HepG2 (cell line): ENCODE data around the gene ZSCAN20. TPM values are rescaled to one million over a fixed set of nuclear protein-coding genes. Genes with fewer than 3 reads are reported as not detected.

Source experiments
- ATAC-seq: fragments of 200-7000 bp; cut with Tn5 transposase; 3 replicates; pipeline ENCODE4 v1.9.1; 2020; ENCODE audit warnings: mild to moderate bottlenecking, moderate library complexity
- BruUV-seq: library from RNA; stranded (reverse); fragments of 400-500 nt; replicated peaks from 2 replicates; lab custom pipeline; 2021; lab: Mats Ljungman, UMichigan
- CTCF ChIA-PET: fragments of 300-600 bp; formaldehyde crosslinking; extraction: SDS; loops from one replicate; lab custom pipeline; 2021; ENCODE audit warnings: low total read pairs, inconsistent platforms, low intra/inter-chr PET ratio; lab: Yijun Ruan, JAX
- POLR2A ChIA-PET: fragments of 350-600 bp; sonication (Branson Sonifier 250); formaldehyde crosslinking; loops from one replicate; lab custom pipeline; 2020; ENCODE audit warnings: antibody characterized with exemption, inconsistent platforms; lab: Yijun Ruan, JAX
- DNase-seq: peaks from one replicate; pipeline ENCODE4 v3.0.0-alpha.2; 2015; ENCODE audit warnings: low spot score
- FAIRE-seq: peaks from 3 replicates; lab custom pipeline; 2011; peaks lifted over from hg19 to GRCh38; lab: Jason Lieb, UNC
- H2AFZ ChIP-seq: one replicate; pipeline ENCODE4 v1.6.1; 2011; ENCODE audit warnings: low read length, inconsistent platforms
- H3K27ac ChIP-seq: fragments of 300-600 bp; 3 replicates; pipeline ENCODE4 v1.8.0; 2011; ENCODE audit warnings: mixed run types, mild to moderate bottlenecking, mixed read lengths, low read length, inconsistent platforms; ENCODE audit not compliant: insufficient read depth; ENCODE audit errors: extremely low read length
- H3K27me3 ChIP-seq, 2 experiments: fragments of 200-600 bp in 1 of 2; 2 replicates in 1 of 2; 3 replicates in 1 of 2; pipeline versions ENCODE4 v1.6.0 to v1.8.0; 2011; ENCODE audit warnings: low read length in 2 of 2, mild to moderate bottlenecking in 2 of 2, moderate library complexity in 2 of 2, inconsistent platforms in 1 of 2; ENCODE audit not compliant: insufficient read depth in 2 of 2, control insufficient read depth in 1 of 2
- H3K36me3 ChIP-seq, 2 experiments: fragments of 200-600 bp in 1 of 2; replicated peaks in 1 of 2; 2 replicates in 1 of 2; 3 replicates in 1 of 2; pipeline versions ENCODE4 v1.5.1 to v1.8.0; 2011; ENCODE audit warnings: low read length in 2 of 2, inconsistent platforms in 1 of 2; ENCODE audit not compliant: insufficient read depth in 2 of 2, control insufficient read depth in 1 of 2
- H3K4me1 ChIP-seq: 2 replicates; pipeline ENCODE4 v1.5.1; 2012; ENCODE audit warnings: low read length, inconsistent platforms; ENCODE audit not compliant: insufficient read depth
- H3K4me2 ChIP-seq: 2 replicates; pipeline ENCODE4 v1.6.0; 2011; ENCODE audit warnings: low read depth, low read length, inconsistent platforms
- H3K4me3 ChIP-seq, 3 experiments: fragments of 200-600 bp in 1 of 3; sonication (generic), shearing (Covaris generic) in 1 of 3; replicated peaks in 1 of 3; 2 replicates each; pipeline ENCODE4 v1.5.1; 2011 to 2016; ENCODE audit warnings: low read length in 3 of 3, inconsistent platforms in 2 of 3, low read depth in 2 of 3, mild to moderate bottlenecking in 2 of 3, control low read depth in 1 of 3, mixed read lengths in 1 of 3; ENCODE audit not compliant: insufficient read depth in 1 of 3
- H3K79me2 ChIP-seq: one replicate; pipeline ENCODE4 v1.6.1; 2011; ENCODE audit warnings: low read length, inconsistent platforms; ENCODE audit not compliant: insufficient read depth
- H3K9ac ChIP-seq: 2 replicates; pipeline ENCODE4 v1.6.0; 2011; ENCODE audit warnings: mild to moderate bottlenecking, low read depth, low read length, inconsistent platforms; ENCODE audit not compliant: insufficient read depth
- H3K9me3 ChIP-seq: 2 replicates; pipeline ENCODE4 v1.5.1; 2012; ENCODE audit warnings: mild to moderate bottlenecking, low read length
- H4K20me1 ChIP-seq: 2 replicates; pipeline ENCODE4 v1.6.0; 2011; ENCODE audit warnings: inconsistent platforms, mild to moderate bottlenecking, low read length, moderate library complexity; ENCODE audit not compliant: insufficient read depth
- CHD2 ChIP-seq: IDR thresholded peaks from 2 replicates; pipeline ENCODE4 v1.6.1; 2011; ENCODE audit warnings: low read depth, low read length, improper control_type of control experiment
- FOXA1 ChIP-seq, 2 experiments: fragments of 450-650 bp in 1 of 2; sonication (generic) in 1 of 2; formaldehyde crosslinking in 1 of 2; IDR thresholded peaks; 2 replicates each; pipeline versions ENCODE4 v1.4.0 to v1.6.1; 2016 to 2020; ENCODE audit warnings: missing genetic modification reagents in 1 of 2
- FOXA3 ChIP-seq: IDR thresholded peaks from 2 replicates; pipeline ENCODE4 v1.6.1; 2016; ENCODE audit warnings: missing genetic modification reagents, missing compliant biosample characterization
- NR2F1 ChIP-seq, 2 experiments: fragments of 450-650 bp in 1 of 2; formaldehyde crosslinking in 1 of 2; IDR thresholded peaks; 2 replicates each; pipeline versions ENCODE4 v1.5.0 to v1.6.1; 2016 to 2020; ENCODE audit warnings: mild to moderate bottlenecking in 1 of 2, missing compliant biosample characterization in 1 of 2, missing genetic modification reagents in 1 of 2, moderate library complexity in 1 of 2
- NR2F6 ChIP-seq, 2 experiments: IDR thresholded peaks; 2 replicates each; pipeline ENCODE4 v1.6.1; 2016; ENCODE audit warnings: antibody characterized with exemption in 1 of 2, mild to moderate bottlenecking in 1 of 2
- RARA ChIP-seq: IDR thresholded peaks from 2 replicates; pipeline ENCODE4 v1.6.1; 2016; ENCODE audit warnings: missing genetic modification reagents, missing compliant biosample characterization
- RARG ChIP-seq: sonication (generic); formaldehyde crosslinking; IDR thresholded peaks from 2 replicates; pipeline ENCODE4 v1.4.0; 2020; ENCODE audit warnings: low read depth, mild to moderate bottlenecking, missing genetic modification reagents
- SAP130 ChIP-seq: IDR thresholded peaks from 2 replicates; pipeline ENCODE4 v1.6.1; 2016; ENCODE audit warnings: low read depth
- TBP ChIP-seq: sonication (generic); formaldehyde crosslinking; IDR thresholded peaks from 2 replicates; pipeline ENCODE4 v1.5.0; 2020; ENCODE audit warnings: missing genetic modification reagents
- U2AF1 ChIP-seq: fragments of 200-400 bp; formaldehyde crosslinking; optimal IDR thresholded peaks from 2 replicates; pipeline ENCODE3; 2017; ENCODE audit warnings: mild to moderate bottlenecking, low read depth, low read length
- ZNF720 ChIP-seq: sonication (generic); formaldehyde crosslinking; IDR thresholded peaks from 2 replicates; pipeline ENCODE4 v1.4.0; 2020; ENCODE audit warnings: missing genetic modification reagents
- ZSCAN30 ChIP-seq: sonication (generic); formaldehyde crosslinking; IDR thresholded peaks from 2 replicates; pipeline ENCODE4 v1.5.0; 2020; ENCODE audit warnings: mild to moderate bottlenecking, missing genetic modification reagents
- WGBS: methylation state at CpG from one replicate; pipeline ENCODE4 v1.1.6; 2017; ENCODE audit warnings: low lambda C conversion rate; 5-methylcytosine and 5-hydroxymethylcytosine counted together
- in situ Hi-C: cut with HindIII; loops from 2 replicates; pipeline ENCODE4 v1.10.0; 2017; ENCODE audit warnings: low pct_unique_long_range_greater_than_20kb; ENCODE audit not compliant: extremely low pct_ligation_motif_present
- intact Hi-C: fragments of 100-400 bp; cut with micrococcal nuclease; formaldehyde crosslinking; loops from one replicate; pipeline ENCODE4 v1.10.0; 2022; ENCODE audit not compliant: unreplicated experiment
- polyA plus RNA-seq, 8 experiments: library from polyadenylated mRNA; depleted of rRNA in 3 of 8; stranded (reverse) in 7 of 8; unstranded in 1 of 8; fragments of >200 nt; fragmentation: Illumina TruSeq in 4 of 8; extraction: Trizol in 4 of 8; gene quantifications; 2 replicates each; pipeline versions ENCODE4 v1.2.1 to v1.2.3, GENCODE V29; 2011 to 2016; ENCODE audit warnings: low read depth in 4 of 8, missing spikeins in 1 of 8, mixed read lengths in 1 of 8; ENCODE audit not compliant: insufficient read depth in 1 of 8
- total RNA-seq, 5 experiments: library from RNA; depleted of rRNA; stranded (reverse); fragments of >200 nt; fragmentation: Illumina TruSeq; extraction: Trizol; gene quantifications; 2 replicates each; pipeline ENCODE4 v1.2.3, GENCODE V29; 2016; ENCODE audit warnings: low read depth in 1 of 5
- TF ChIP-seq, protein P1 (sequence below): sonication (generic); formaldehyde crosslinking; IDR thresholded peaks from 2 replicates; pipeline ENCODE4 v1.4.0; 2020; ENCODE audit warnings: missing genetic modification reagents

ZSCAN20 gene
- total and polyA plus RNA-seq, 2 of the 13 experiments (the other 11 are each of a cell fraction or from before 2014, with no cell fraction given): 1.1 to 2.8 TPM

- DNase-seq (no peak), ATAC-seq (no peak), FAIRE-seq (no peak)
- in situ Hi-C loops: no loop called here
- H3K9ac ChIP-seq: no peak overlapping the region
- no peaks in the 10 kb centered on the region for H4K20me1 ChIP-seq
- BruUV-seq: no TSS peak
- no peak overlapping the region for H3K4me3 ChIP-seq
- no peak for TF ChIP-seq ZSCAN30
- TF ChIP-seq FOXA1 (IDR thresholded peaks at IDR 0.05): no peak
- no peak for TF ChIP-seq FOXA1 (CRISPR knock-in tag; IDR thresholded peaks at IDR 0.05)
- peak; percentile 82 for TF ChIP-seq RARA (CRISPR knock-in tag)
- TF ChIP-seq NR2F1 (CRISPR knock-in tag; IDR thresholded peaks at IDR 0.05): 0 out of 4 replicates have a peak, but pooled peaks of 1 of the 2 experiments have one; percentile 52
- TF ChIP-seq NR2F6 (IDR thresholded peaks at IDR 0.05): no peak
- TF ChIP-seq NR2F6 (CRISPR knock-in tag; IDR thresholded peaks at IDR 0.05): 0 out of 2 replicates have a peak, but pooled peaks have one; percentile 21
- H3K79me2 ChIP-seq: no peaks in the 10 kb centered on the region
- intact Hi-C loops: no loop called here
- H3K4me2 ChIP-seq: no peak overlapping the region
- H3K27me3 ChIP-seq: peaks cover 0 to 22% of the 10 kb centered on the region in 2 experiments; a peak in 2 of 5 replicates
- ChIA-PET CTCF (no interaction called here), POLR2A (no interaction called here)
- no peak overlapping the region for H2AFZ ChIP-seq
- no peaks in the 10 kb centered on the region for H3K36me3 ChIP-seq
- WGBS: 18% methylated on average over 3 of the region's 4 CpGs
- H3K27ac ChIP-seq: no peak overlapping the region
- H3K9me3 ChIP-seq: no peaks in the 10 kb centered on the region
- H3K4me1 ChIP-seq: peaks cover 39% of the 10 kb centered on the region
Observed at GRCh38 chr1:33436557-33437285, 35.7 kb upstream of the ZSCAN20 start.

DNA sequence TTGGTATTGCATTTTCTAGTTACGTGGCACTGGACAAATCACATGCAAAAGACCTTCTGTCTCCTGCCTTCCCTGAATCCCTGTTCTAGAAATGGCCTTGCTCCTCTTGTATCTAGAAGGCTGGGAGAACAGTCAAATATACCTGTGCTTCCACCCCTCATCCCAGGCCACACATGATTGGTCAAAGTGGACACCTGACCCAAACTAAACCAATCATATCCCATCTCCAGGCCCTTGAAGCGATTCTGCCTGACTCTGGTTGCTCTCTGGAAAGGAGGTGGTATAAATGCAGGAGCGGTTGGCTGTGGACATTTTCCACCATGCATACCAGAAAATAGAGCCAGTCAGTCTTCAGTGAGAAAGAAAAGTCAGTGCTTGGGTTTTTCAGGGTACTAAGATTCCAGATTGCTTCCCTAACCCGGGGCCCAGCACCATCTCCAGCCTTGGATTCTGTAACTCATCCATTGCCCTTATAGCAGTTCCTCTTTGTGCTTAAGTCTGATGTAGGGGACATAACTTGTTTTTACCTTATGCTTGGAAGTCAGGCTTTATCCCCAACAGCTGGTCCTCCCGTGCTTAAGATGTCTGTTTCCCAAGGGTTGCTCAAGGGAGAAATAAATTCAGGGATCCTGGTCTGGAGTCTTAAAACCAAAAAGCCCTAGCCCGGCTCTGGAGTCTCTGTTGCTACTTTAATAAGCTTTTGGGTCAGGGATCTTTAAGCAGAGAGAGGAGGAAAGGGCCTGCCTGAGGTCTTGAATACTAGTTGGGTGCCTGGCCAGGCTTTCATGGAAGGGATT lies 33.9 kb upstream of the ZSCAN20 start:
- intact Hi-C loops: no loop called here
- H3K27ac ChIP-seq: no peak overlapping the region
- no TSS peak for BruUV-seq
- FAIRE-seq (no peak), DNase-seq (no peak)
- CTCF ChIA-PET: no interaction called here
- peaks cover 35% of the 10 kb centered on the region for H3K4me1 ChIP-seq
- no peak overlapping the region for H2AFZ ChIP-seq
- TF ChIP-seq U2AF1 (no peak), SAP130 (no peak), TBP (CRISPR knock-in tag) (no peak), CHD2 (no peak), FOXA3 (no peak), RARG (CRISPR knock-in tag) (no peak), ZNF720 (CRISPR knock-in tag) (no peak)
- TF ChIP-seq, protein P1, sequence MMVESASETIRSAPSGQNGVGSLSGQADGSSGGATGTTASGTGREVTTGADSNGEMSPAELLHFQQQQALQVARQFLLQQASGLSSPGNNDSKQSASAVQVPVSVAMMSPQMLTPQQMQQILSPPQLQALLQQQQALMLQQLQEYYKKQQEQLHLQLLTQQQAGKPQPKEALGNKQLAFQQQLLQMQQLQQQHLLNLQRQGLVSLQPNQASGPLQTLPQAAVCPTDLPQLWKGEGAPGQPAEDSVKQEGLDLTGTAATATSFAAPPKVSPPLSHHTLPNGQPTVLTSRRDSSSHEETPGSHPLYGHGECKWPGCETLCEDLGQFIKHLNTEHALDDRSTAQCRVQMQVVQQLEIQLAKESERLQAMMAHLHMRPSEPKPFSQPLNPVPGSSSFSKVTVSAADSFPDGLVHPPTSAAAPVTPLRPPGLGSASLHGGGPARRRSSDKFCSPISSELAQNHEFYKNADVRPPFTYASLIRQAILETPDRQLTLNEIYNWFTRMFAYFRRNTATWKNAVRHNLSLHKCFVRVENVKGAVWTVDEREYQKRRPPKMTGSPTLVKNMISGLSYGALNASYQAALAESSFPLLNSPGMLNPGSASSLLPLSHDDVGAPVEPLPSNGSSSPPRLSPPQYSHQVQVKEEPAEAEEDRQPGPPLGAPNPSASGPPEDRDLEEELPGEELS (CRISPR knock-in tag): no peak
- TF ChIP-seq, all 625 proteins: peak for 0
- peaks cover 0 to 23% of the 10 kb centered on the region in 2 experiments; a peak in 2 of 5 replicates for H3K27me3 ChIP-seq
- no peak overlapping the region for H3K9ac ChIP-seq
- H4K20me1 ChIP-seq: no peaks in the 10 kb centered on the region
- no peaks in the 10 kb centered on the region for H3K36me3 ChIP-seq
- POLR2A ChIA-PET: interaction anchor here (0.6 kb wide), 1 partner anchor 28 kb away, joined by 3 read pairs; no protein-coding TSS in a partner anchor
- ATAC-seq: no peak
- H3K9me3 ChIP-seq: no peaks in the 10 kb centered on the region
- no peak overlapping the region for H3K4me3 ChIP-seq
- H3K4me2 ChIP-seq: no peak overlapping the region
- H3K79me2 ChIP-seq: no peaks in the 10 kb centered on the region
- in situ Hi-C loops: no loop called here
- 6% methylated on average over 5 of the region's 6 CpGs for WGBS
